ENCODE measurements around the gene C15orf39.

GRCh38 chr15:75199357-75199940 lies 2.2 kb upstream of the C15orf39 start:
- TF ChIP-seq REST (tag by site-specific recombination; IDR thresholded peaks at IDR 0.05) (no peak), BCL6B (tag by site-specific recombination; IDR thresholded peaks at IDR 0.05) (no peak), MYNN (tag by site-specific recombination; IDR thresholded peaks at IDR 0.05; ENCODE audit: borderline replicate concordance) (no peak), CTCF (tag by site-specific recombination; IDR thresholded peaks at IDR 0.05) (no peak), PBX3 (CRISPR knock-in tag; IDR thresholded peaks at IDR 0.05) (no peak), ZNF558 (tag by site-specific recombination; IDR thresholded peaks at IDR 0.05) (no peak), REPIN1 (tag by site-specific recombination; IDR thresholded peaks at IDR 0.05; ENCODE audit: low read depth) (no peak), ZNF19 (tag by site-specific recombination; IDR thresholded peaks at IDR 0.05; ENCODE audit: low read depth) (no peak), ZNF174 (tag by site-specific recombination; IDR thresholded peaks at IDR 0.05) (no peak)

All from HEK293 (cell line).